ENCODE data around the gene RCCD1.
A peak's percentile ranks its signal among the peaks of the same experiment; 100 is the strongest.

The RCCD1 gene

GRCh38 chr15:90945091-90945490 lies 9.6 kb upstream of the RCCD1 start:
- DNase-seq (ENCODE audit: low spot score) = no peak

- DNase-seq (ENCODE audit: low spot score) = no peak
These were observed 8.1 kb upstream of the RCCD1 start for GRCh38 chr15:90946538-90946937.

- DNase-seq (ENCODE audit: low spot score) = no peak
These were observed 7.6 kb upstream of the RCCD1 start for GRCh38 chr15:90946941-90947576.

GRCh38 chr15:90947577-90948357 lies 6.9 kb upstream of the RCCD1 start:
- DNase-seq (ENCODE audit: low spot score) = no peak

GRCh38 chr15:90948506-90948905 lies 6.2 kb upstream of the RCCD1 start:
- no peak for DNase-seq (ENCODE audit: low spot score)

GRCh38 chr15:90949979-90950675 lies 4.6 kb upstream of the RCCD1 start:
- no peak for DNase-seq (ENCODE audit: low spot score)

GRCh38 chr15:90950676-90951075 lies 4.0 kb upstream of the RCCD1 start:
- DNase-seq (ENCODE audit: low spot score) = no peak

- DNase-seq (ENCODE audit: low spot score) = no peak
These were observed 1.6 kb upstream of the RCCD1 start for GRCh38 chr15:90952901-90953677.

GRCh38 chr15:90953947-90954711 lies 555 bp upstream of the RCCD1 start:
- DNase-seq (ENCODE audit: low spot score) = no peak

- no peak for DNase-seq (ENCODE audit: low spot score)
These were observed 1.1 kb downstream of the RCCD1 start for GRCh38 chr15:90955624-90956273.

- DNase-seq (ENCODE audit: low spot score) = peak; percentile 91
These were observed 1.8 kb downstream of the RCCD1 start for GRCh38 chr15:90956274-90957030.

- DNase-seq (ENCODE audit: low spot score) = no peak
These were observed 2.5 kb downstream of the RCCD1 start for GRCh38 chr15:90957031-90957790.

- DNase-seq (ENCODE audit: low spot score) = no peak
These were observed 3.1 kb downstream of the RCCD1 start for GRCh38 chr15:90957791-90958190.

- DNase-seq (ENCODE audit: low spot score) = no peak
These were observed 4.4 kb downstream of the RCCD1 start for GRCh38 chr15:90959028-90959595.

GRCh38 chr15:90959894-90960293 lies 5.2 kb downstream of the RCCD1 start:
- no peak for DNase-seq (ENCODE audit: low spot score)

GRCh38 chr15:90960298-90961091 lies 5.8 kb downstream of the RCCD1 start:
- DNase-seq (ENCODE audit: low spot score) = no peak

GRCh38 chr15:90962021-90962420 lies 7.3 kb downstream of the RCCD1 start:
- DNase-seq (ENCODE audit: low spot score) = no peak

GRCh38 chr15:90966262-90966661 lies 11.6 kb downstream of the RCCD1 start:
- DNase-seq (ENCODE audit: low spot score) = no peak

Measured in germinal center (tissue), 1 donor.